Fibroblast of the conjunctiva (primary cell): Measurements from ENCODE around the gene DOK6.
"Not testable (repeated sequence)": the region's sequence is repeated elsewhere in the genome, so short reads cannot be mapped to it uniquely, and the experiment has no call there.

Experiments used
- DNase-seq: peaks from one replicate; pipeline ENCODE4 v3.0.0-alpha.2; 2010; ENCODE audit warnings: low read depth

The DOK6 gene

DNA sequence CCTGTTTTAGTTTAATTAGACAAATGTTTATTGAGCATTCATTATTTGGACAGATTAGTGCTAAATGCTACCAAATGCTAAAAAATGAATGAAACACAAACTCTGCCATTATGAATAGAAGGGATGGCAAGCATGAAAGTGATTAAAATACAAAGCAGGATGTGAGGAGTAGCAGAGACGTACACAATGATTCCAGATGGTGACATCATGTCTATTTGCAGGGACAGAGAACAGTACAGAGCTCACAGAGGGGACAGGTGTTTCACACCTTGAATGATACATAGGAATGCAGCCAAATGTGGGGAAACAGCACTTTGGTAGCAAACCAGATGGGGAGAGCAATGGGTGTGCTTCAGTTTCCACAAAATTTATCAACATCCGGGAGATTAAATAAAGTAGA, 470.7 kb downstream of the DOK6 start:
- DNase-seq, result no peak

DNA sequence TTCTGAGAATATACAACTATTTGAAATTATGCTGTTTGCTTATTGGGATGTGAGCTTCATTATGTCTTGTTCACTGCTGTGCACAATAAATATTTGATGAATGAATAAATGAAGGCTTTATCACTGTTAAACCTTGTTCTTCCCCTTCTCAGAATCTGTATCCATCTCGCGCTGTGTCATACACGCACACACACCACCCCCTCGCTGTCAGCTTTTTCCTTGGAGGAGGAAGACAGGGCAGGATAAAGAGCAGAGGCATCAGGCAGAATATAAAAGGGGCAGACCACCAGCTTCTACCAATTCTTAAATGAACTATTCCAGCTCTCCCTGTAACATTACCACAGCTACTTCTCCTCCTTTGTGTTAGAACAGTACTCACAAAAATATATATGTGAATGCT, 472.0 kb downstream of the DOK6 start:
- DNase-seq, result no peak

DNA sequence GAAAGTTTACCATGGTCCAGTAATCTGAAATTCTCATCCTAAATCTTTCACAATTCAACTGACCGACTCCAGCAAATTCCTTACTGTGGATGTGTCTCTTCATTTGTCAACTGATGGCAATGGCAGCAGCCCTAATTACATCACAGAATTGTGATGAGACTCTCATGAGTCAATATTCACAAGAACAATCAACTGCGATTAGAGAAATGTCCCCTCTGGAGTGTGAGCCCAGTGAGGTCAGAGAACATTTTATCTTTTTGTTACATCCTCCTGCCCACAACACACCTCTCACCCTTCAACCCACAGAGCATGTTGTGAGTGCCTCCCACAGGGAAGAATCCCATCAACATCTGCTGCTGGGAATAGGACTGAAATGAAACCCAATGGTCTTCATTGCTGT, 473.4 kb downstream of the DOK6 start:
- no peak for DNase-seq

DNA sequence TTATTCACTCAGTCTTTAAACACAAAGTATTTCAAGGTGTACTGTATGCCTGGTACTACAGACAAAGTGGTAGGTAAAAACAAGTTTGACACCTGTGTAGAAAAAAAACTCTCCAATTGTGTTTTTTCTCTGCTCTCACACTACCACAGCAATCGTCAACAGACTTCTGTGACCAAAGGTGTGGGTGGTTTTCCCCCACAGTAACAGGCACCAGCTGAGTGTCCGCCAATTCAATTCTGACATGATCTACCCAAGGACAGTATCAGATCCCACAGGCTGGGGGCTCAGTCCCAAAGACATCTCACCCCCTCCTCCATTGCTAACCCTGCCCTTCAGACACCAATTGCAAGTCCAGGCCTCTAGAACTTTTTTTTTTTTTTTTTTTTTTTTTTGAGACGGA, 475.8 kb downstream of the DOK6 start:
- DNase-seq, result no peak

DNA sequence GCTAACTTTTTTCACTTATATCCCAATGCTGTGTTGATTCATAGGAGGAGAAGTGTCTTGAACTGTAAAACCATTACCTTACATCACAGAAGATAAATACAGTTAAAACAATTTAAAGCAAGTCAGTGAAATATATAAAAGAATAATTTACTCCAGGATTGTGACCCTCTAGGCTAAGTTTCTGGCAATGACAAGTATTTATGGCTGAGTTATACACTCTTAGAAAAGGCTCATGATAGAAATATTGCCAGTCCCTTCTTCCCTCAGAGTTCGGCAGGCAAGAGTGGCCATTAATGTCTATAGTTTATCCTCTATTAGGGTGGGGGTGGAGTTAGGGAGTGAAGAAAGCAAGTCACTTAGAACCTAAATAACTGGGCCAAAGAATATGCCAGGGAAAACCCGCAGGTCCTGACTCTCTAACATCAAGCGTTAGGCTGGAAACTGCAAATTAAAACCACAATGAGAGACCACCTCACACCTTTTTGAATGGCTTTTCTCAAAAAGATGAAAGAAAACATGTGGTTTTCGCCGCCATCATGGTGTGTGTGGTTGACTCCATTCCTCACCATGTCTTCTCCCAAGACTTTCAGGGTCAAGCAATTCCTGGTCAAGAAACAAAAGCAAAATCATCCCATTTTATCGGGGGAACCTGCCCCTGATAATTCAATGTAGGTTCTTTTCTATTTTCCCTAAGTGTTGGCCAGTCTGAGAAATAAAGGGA, 477.7 kb downstream of the DOK6 start:
- no peak for DNase-seq

DNA sequence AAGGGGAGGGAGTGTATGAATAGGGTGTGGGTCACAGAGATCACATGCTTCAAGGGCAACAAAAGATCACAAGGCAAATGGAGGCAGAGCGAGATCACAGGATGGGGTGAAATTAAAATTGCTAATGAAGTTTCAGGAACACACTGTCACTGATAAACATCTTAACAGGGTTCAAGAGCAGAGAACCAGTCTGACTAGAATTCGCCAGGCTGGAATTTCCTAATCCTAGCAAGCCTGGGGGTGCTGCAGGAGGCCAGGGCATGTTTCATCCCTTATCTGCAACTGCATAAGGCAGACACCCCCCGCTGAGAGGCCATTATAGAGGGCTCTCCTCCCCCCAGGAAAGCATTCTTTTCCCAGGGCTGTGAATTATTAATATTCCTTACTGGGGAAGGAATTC, 478.4 kb downstream of the DOK6 start:
- DNase-seq, result not testable (repeated sequence)

DNA sequence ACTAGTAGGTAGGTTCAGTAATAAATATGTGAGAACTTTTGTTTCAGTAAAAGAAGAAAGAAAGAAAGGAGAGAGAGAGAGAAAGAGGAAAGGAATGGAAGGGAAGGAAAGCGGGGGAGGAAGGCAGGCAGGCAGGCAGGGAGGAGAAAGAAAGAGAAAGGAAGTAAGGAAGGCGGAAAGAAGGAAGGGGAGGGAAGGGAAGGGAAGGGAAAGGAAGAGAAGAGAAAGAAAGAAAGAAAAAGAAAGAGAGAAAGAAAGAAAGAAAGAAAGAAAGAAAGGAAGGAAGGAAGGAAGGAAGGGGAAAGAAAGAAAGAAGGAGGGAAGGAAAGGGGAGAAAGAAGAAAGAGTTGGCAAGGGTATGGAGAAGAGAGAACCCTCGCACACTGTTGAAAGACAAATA, 479.4 kb downstream of the DOK6 start:
- DNase-seq, result no peak

DNA sequence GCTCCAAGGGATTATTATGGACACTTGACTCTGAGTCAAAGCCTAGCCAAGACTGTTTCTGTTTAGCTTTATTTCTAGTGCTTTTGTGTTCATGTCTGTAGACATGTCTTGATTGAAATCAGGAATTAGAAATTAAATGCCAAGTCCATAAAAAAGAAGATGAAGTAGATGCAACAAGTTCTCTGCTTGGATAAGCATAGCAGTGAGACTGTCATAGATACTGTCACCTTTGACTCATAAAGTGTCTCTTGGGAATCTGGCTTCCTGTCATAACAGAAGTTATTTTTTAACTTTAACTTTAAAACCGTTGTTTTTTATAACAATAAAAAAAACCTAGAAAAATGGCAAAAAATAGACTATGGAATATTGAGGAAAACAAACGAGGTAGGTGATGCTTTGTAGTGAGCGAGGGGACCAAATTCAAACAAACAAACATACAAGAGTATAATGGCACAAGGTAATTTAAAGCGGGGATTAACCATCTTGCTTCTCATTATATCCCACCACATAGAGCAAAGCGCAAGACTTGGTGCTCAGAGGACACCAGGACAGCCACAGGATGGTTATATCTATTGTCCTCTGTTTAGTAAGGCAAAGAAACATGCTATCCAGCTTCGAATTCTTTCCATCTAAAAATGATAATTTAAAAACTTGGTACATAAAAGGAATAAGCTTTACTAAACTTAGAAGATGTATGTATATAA, 482.4 kb downstream of the DOK6 start:
- no peak for DNase-seq

DNA sequence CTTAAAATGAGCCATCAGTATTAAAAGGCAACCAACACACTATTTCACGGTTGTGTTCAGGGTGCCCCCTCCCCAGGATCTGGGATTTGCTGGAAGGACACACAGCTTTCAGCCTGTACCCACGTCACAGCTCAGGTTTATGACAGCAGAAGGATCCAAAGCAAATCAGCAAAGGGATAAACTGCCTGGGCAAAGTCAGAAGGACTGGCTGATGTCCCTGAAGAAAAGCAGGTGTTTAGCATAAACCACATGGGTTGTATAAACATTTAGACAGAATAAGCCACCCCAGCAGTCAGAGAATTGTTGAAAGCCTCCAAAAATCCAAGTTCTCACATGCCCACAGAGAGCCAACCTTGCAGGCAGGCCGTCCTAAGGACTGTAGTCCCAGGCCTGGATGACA, 483.1 kb downstream of the DOK6 start:
- no peak for DNase-seq

DNA sequence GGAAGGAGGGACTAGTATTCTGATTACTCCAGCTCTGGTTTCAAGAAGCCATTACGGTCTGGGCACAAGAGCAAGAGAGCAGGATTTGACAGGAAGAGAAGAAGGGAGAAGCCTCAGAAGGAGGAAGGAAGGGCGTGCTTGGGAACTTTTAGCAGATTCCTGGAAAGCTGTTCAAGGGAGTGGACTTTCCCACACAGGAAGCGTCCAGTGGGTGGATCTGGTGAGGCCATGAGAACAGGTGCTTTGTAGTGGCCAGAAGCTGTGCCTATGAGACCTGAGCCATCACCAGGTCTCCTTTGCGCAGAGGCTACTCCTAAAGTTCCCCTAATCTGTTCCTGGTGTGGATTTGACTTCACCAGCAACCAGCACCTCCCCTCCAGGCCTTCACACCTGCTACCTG, 484.7 kb downstream of the DOK6 start:
- no peak for DNase-seq

DNA sequence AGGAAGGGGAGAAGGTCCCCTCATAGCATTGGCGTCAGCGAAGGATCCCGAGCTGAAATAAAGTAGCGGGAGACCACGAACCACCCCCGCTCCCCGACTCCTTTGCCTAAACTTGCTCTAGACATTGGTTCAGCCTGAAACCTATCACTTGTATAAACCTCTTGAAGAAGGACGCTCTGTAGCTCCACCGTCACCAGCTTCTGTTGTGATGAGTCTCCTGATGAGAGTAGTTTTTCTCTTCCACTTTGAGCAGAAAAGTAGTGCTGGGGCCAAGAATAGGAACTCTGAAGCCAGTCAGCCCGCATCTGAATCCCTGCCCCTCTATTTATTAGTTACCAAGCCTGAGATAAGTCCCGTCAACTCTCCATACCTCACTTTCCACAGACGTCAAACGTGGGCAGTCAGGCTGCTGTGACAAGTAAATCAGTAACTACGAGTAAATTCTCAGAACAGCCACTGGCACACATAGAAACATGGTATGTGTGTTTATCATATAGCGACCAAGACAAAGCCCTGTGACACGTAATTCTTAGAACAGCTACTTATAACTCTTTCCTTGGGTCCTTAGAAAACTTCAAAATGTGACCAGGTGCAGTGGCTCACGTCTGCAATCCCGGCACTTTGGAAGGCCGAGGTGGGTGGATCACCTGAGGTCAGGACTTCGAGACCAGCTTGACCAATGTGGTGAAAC, 485.3 kb downstream of the DOK6 start:
- DNase-seq, result no peak

DNA sequence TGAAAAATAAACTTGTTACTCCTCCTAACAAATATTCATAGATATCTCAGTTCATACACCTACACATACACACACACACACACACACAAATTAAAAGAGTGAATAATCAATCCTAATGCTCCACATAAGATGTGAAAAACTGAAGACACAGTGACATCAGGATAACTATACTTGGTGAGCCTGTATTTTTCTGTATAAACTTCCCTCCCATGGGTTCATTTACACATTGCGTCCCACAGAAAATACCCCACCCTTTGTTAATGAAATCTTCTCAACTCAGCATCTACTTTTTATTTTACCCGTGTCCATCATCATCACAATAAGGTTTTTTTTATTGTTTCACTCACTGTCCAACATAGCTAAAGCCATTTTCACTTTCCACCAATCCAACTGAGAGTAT, 486.6 kb downstream of the DOK6 start:
- no peak for DNase-seq

DNA sequence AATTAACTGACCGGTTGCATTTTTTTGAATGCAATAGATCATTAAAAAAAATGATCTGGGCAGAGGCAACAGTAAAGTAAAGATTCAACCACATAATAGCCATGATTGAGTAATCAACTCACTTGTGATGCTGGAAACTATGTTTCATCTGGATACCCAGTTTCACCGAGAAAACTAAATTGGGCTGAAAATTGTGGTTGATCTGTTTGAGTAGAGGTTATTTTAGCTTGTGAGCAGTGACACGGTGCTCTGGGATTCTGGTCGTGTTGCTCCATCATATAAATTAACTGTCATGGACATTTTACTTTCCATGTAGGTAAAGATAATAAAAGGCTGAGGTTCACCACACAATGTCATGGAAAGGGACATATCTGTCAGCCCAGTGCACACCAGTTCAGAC, 488.3 kb downstream of the DOK6 start:
- no peak for DNase-seq

DNA sequence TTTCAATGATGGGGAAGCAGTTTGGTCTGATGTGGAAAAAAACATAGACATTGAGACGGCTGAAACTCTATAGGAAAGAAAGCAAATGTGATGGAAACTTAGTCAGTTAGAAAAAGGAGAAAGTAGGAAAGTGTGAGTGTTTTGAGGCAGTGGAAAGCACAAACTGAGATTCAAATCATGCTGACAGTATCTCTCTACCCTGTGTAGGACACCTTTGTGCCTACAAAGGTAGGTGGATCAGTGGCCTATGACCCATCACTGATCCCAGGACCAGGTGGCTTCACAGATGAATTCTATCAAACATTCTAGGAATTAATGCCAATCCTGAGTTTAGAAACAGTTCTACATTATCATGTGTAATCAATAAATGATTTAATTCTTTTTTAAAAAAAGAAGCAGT, 489.9 kb downstream of the DOK6 start:
- DNase-seq, result no peak

DNA sequence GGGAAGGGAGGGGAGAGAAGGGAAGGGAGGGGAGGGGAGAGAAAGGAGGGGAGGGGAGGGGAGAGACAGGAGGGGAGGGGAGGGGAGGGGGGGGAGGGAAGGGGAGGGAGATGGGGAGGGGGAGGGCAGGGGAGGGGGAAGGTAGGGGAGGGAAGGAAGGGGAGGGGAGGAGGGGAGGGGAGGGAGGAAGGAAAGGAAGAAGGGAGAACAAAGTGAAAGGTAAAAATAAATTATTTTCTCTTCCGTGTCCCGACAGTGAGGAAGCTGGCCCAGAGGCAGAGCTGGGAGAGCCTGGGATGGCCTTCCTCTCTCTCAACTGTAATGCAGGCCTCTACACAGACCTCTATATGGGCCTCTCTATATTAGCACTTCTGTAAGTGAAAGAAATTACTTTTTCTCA, 493.8 kb downstream of the DOK6 start:
- DNase-seq, result no peak

DNA sequence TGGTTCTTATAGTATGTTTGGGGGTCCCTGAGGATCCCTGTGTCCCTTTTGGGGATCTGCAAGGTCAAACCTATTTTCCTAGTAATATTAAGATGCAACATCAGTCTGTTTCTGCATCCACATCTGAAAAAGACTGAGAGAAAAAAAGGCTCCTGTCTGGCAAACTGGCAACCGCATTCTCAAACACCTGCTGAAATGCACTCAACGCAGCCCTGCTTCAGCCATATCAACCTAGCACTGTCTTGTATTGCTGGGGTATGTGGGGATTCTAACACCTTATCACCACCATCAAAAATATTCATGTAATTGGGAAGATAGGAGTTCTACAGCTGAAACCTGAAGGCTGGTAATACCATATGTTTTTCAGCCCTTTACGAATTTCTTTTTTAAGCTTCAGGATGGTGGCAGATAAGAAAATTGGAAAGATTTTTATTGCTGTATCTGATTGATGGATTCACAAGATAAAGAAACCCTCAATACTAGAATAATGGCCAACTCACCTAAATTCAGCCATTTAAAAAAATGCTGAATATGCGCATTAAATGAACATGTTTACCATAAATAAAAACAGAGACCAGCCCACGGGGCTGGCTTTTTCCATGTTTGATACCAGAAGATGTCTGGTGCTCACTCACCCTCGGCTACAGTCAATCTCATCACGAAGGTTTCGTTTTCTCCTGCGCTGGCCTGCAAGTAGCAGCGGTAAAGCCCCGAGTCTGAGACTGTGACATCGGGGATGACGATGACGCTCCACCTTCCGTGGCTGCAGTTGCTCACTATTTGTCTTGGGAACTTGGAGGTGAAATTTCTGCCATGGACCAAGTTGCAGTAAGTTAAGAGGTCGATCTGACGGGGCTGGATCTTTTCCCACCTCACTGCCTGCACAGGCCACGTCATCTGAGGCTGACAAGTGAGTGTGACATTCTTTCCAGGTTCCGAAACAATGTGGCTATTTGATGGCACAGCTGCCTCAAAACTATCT, 494.7 kb downstream of the DOK6 start:
- DNase-seq, result no peak

DNA sequence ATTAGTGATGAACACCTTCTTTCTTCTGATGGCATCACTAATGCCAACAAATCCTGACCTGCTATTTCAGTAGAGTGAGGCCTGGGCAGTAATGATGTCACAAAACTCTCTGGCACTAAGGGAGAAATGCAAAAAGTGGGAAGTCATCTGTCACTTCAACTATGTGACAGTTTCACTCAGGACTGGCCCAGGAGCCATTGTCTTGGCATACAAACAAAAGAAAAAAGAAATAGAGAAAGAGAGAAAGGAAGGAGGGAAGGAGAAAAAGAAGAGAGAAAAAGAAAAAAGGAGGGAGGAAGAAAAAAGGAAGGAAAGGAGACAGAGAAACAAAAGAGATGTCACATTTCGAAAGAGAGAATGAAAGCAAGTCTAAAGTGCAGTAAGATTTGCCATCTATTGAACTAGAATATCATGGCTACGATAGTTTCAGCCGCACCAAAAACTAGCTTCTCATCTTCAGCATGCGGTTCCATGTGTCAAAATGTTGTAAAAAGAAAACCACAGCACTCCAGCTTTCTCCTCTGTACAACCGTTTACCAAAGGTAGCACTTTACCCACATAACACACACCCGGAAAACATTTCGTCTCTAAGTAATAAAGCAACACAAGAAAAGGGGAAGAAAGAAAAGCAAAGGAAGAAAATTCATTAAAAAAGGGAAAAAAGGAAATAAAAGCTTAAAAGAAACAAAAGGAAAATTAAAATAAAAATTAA, 496.9 kb downstream of the DOK6 start:
- no peak for DNase-seq

DNA sequence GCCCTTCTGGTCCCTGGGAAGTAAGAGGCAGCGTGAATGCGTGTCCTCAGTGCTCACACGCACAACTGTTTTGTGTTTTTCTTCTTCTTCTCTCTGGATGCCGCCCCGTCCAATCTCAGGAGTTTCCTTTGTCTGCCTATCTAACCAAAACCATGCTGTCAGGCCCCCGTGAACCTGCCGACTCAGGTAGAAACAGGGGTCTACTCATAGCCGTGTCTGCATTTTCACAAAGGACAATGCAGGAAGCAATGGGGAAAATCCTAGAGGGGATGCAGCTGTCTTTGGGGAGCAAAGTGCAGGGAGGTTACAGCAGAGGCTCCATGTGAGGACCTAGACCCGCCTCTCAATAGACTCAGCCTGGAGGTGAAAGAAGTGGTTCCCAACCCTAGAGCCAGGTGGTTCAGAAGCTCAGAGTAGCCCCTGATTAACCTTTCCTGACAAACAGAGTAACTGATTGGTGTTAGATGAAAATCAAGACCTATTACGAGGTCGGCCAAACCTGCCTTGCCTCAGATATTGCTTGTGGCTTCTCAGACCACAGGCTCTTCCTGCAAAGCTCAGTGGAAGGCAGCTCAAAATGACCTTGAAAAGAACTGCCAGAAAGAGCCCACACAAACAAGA, 497.7 kb downstream of the DOK6 start:
- DNase-seq, result no peak
